HUES48 (cell line): Measurements from ENCODE around the gene GUCY2D.
"Not testable (repeated sequence)": the region's sequence is repeated elsewhere in the genome, so short reads cannot be mapped to it uniquely, and the experiment has no call there.

Experiments
- H3K27ac ChIP-seq: one replicate; pipeline ENCODE4 v1.7.0; 2013; ENCODE audit warnings: low read depth, low read length, inconsistent platforms
- H3K27me3 ChIP-seq: 2 replicates; pipeline ENCODE4 v1.6.1; 2013; ENCODE audit warnings: mild to moderate bottlenecking, low read length; ENCODE audit not compliant: control insufficient read depth, insufficient read depth
- H3K36me3 ChIP-seq: 2 replicates; pipeline ENCODE4 v1.6.1; 2013; ENCODE audit warnings: low read length; ENCODE audit not compliant: control insufficient read depth, insufficient read depth
- H3K4me1 ChIP-seq: 2 replicates; pipeline ENCODE4 v1.6.1; 2013; ENCODE audit warnings: mild to moderate bottlenecking, low read length; ENCODE audit not compliant: control insufficient read depth, insufficient read depth
- H3K4me3 ChIP-seq: 2 replicates; pipeline ENCODE4 v1.5.1; 2013; ENCODE audit warnings: mild to moderate bottlenecking, low read depth, low read length
- H3K9ac ChIP-seq: 2 replicates; pipeline ENCODE4 v1.6.1; 2013; ENCODE audit warnings: mild to moderate bottlenecking, low read depth, low read length, moderate library complexity
- H3K9me3 ChIP-seq: 2 replicates; pipeline ENCODE4 v1.6.1; 2013; ENCODE audit warnings: low read length; ENCODE audit not compliant: control insufficient read depth, insufficient read depth

Gene GUCY2D

GRCh38 chr17:8051831-8052230 lies 49.4 kb downstream of the GUCY2D start:
- peaks cover 4% of the 10 kb centered on the region for H3K27me3 ChIP-seq
- no peaks in the 10 kb centered on the region for H3K9me3 ChIP-seq
- H3K4me3 ChIP-seq: no peak overlapping the region
- H3K9ac ChIP-seq: no peak overlapping the region
- H3K4me1 ChIP-seq: no peaks in the 10 kb centered on the region
- no peaks in the 10 kb centered on the region for H3K36me3 ChIP-seq
- no peak overlapping the region for H3K27ac ChIP-seq

DNA sequence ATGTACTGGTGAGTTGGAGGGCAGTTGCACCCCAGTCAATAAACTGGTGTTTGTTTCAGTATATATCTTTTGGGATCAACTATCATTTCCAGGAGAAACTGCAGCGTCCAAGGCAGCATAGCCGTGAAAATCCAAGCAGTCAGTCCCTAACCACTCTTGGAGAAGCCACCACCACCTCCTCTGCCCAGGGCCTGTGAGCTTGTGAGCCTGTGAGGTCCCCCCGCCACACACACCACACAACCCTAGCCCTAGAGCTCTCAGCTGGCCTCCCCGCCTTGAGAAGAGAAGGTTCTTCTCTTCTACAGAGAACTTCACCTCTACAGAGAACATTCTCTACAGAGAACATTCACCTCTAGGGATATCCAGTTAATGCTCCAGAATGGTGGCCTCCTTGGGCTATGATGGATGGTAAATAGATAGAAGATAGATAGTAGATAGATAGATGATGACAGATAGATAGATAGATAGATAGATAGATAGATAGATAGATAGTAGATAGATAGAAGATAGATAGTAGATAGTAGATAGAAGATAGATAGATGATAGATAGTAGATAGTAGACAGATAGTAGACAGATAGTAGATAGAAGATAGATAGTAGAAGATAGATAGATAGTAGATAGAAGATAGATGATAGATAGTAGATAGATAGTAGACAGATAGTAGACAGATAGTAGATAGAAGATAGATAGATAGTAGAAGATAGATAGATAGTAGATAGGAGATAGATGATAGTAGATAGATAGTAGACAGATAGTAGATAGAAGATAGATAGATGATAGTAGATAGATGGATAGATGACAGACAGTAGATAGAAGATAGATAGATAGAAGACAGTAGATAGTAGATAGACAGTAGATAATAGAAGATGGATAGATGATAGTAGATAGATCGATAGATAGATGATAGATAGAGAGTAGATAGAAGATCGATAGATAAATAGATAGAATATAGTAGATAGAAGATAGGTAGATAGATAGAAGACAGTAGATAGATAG lies 50.1 kb downstream of the GUCY2D start:
- no peak overlapping the region for H3K4me3 ChIP-seq
- no peaks in the 10 kb centered on the region for H3K9me3 ChIP-seq
- no peak overlapping the region for H3K9ac ChIP-seq
- no peaks in the 10 kb centered on the region for H3K36me3 ChIP-seq
- no peaks in the 10 kb centered on the region for H3K4me1 ChIP-seq
- peaks cover 11% of the 10 kb centered on the region for H3K27me3 ChIP-seq
- no peak overlapping the region for H3K27ac ChIP-seq

GRCh38 chr17:8053600-8053999 lies 51.2 kb downstream of the GUCY2D start:
- Histone ChIP-seq H3K4me3 (no peak overlapping the region), H3K4me1 (0 out of 2 replicates have a peak, but pooled peaks cover 4% of the 10 kb centered on the region), H3K9me3 (no peaks in the 10 kb centered on the region), H3K27ac (no peak overlapping the region), H3K36me3 (no peaks in the 10 kb centered on the region), H3K27me3 (peaks cover 11% of the 10 kb centered on the region), H3K9ac (no peak overlapping the region)

- H3K4me3 ChIP-seq: no peak overlapping the region
- no peak overlapping the region for H3K27ac ChIP-seq
- no peaks in the 10 kb centered on the region for H3K36me3 ChIP-seq
- no peaks in the 10 kb centered on the region for H3K9me3 ChIP-seq
- peaks cover 9% of the 10 kb centered on the region; the same call in 1 of the 2 replicates for H3K4me1 ChIP-seq
- no peak overlapping the region for H3K9ac ChIP-seq
- H3K27me3 ChIP-seq: peaks cover 23% of the 10 kb centered on the region
Observed at GRCh38 chr17:8055851-8056231, 53.4 kb downstream of the GUCY2D start.

- Histone ChIP-seq H3K4me1 (peaks cover 12% of the 10 kb centered on the region), H3K27me3 (peaks cover 28% of the 10 kb centered on the region), H3K9ac (no peak overlapping the region), H3K27ac (no peak overlapping the region), H3K9me3 (no peaks in the 10 kb centered on the region), H3K36me3 (no peaks in the 10 kb centered on the region), H3K4me3 (no peak overlapping the region)
Observed at GRCh38 chr17:8056232-8056975, 54.0 kb downstream of the GUCY2D start.

GRCh38 chr17:8056976-8057625 lies 54.7 kb downstream of the GUCY2D start:
- H3K36me3 ChIP-seq: no peaks in the 10 kb centered on the region
- no peaks in the 10 kb centered on the region for H3K9me3 ChIP-seq
- no peak overlapping the region for H3K4me3 ChIP-seq
- peaks cover 16% of the 10 kb centered on the region for H3K4me1 ChIP-seq
- H3K27me3 ChIP-seq: peaks cover 34% of the 10 kb centered on the region
- H3K9ac ChIP-seq: no peak overlapping the region
- H3K27ac ChIP-seq: no peak overlapping the region

GRCh38 chr17:8057691-8058114 lies 55.3 kb downstream of the GUCY2D start:
- no peak overlapping the region for H3K9ac ChIP-seq

DNA sequence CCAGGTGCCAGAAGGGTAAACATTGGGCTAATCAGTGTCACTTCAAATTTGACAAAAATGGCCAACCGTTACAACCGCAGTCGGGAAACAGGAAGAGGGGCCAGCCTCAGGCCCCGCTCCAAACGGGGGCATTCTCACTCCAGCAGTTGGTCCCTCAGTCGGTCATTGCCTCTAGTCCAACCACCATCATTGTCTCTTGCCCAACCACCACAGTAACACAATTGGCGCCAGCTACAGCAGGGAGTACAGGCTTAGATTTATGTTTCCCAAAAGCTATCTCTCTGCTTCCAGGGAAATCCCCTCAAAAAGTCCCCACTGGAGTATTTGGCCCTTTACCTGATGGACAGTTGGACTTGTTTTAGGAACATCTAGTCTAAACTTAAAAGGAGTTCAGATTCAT lies 56.7 kb downstream of the GUCY2D start:
- Histone ChIP-seq H3K4me3 (no peak overlapping the region), H3K27ac (no peak overlapping the region), H3K27me3 (peaks cover 51% of the 10 kb centered on the region)

More at GRCh38 chr17:8057691-8058114, 55.3 kb downstream of the GUCY2D start:
- Histone ChIP-seq H3K9me3 (no peaks in the 10 kb centered on the region), H3K36me3 (no peaks in the 10 kb centered on the region), H3K27ac (no peak overlapping the region), H3K4me3 (no peak overlapping the region), H3K27me3 (peaks cover 40% of the 10 kb centered on the region), H3K4me1 (peaks cover 21% of the 10 kb centered on the region)

DNA sequence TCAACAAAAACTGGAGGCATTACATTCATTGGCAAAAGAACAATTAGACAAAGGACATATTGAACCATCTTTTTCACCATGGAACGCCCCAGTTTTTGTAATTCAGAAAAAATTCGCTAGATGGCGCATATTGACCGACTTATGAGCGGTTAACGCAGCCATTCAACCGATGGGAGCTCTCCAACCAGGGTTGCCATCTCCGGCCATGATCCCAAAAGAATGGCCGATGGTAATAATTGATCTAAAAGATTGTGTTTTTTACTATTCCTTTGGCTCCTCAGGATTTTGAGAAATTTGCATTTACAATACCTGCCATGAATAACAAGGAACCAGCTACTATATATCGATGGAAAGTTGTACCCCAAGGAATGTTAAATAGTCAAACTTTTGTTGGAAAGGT lies 57.9 kb downstream of the GUCY2D start:
- peaks cover 59% of the 10 kb centered on the region for H3K27me3 ChIP-seq
- no peaks in the 10 kb centered on the region for H3K9me3 ChIP-seq
- H3K4me3 ChIP-seq: no peak overlapping the region
- no peak overlapping the region for H3K27ac ChIP-seq
- no peaks in the 10 kb centered on the region for H3K36me3 ChIP-seq
- peaks cover 31% of the 10 kb centered on the region for H3K4me1 ChIP-seq
- H3K9ac ChIP-seq: no peak overlapping the region

More for the DNA sequence above, 56.7 kb downstream of the GUCY2D start:
- Histone ChIP-seq H3K9ac (no peak overlapping the region), H3K9me3 (no peaks in the 10 kb centered on the region), H3K4me1 (peaks cover 31% of the 10 kb centered on the region), H3K36me3 (no peaks in the 10 kb centered on the region)

GRCh38 chr17:8061851-8062250 lies 59.4 kb downstream of the GUCY2D start:
- H3K9me3 ChIP-seq, H3K9ac ChIP-seq, H3K36me3 ChIP-seq, H3K27ac ChIP-seq: not testable (repeated sequence)
- Histone ChIP-seq H3K4me3 (peak overlapping the region; percentile 63; the same call in 1 of the 2 replicates), H3K4me1 (peaks cover 31% of the 10 kb centered on the region), H3K27me3 (peaks cover 61% of the 10 kb centered on the region)
